Jurkat, Clone E6-1 (cell line): Measurements from ENCODE around the gene PTPN4.
"Not testable (repeated sequence)": the region's sequence is repeated elsewhere in the genome, so short reads cannot be mapped to it uniquely, and the experiment has no call there.

Experiments
- DNase-seq: peaks from one replicate; pipeline ENCODE4 v3.0.0-alpha.2; 2011; ENCODE audit warnings: low read depth, low spot score
- H3K4me3 ChIP-seq: 2 replicates; pipeline ENCODE4 v1.5.1; 2011; ENCODE audit warnings: mild to moderate bottlenecking, low read length, control low read depth, moderate library complexity

The PTPN4 gene

DNA sequence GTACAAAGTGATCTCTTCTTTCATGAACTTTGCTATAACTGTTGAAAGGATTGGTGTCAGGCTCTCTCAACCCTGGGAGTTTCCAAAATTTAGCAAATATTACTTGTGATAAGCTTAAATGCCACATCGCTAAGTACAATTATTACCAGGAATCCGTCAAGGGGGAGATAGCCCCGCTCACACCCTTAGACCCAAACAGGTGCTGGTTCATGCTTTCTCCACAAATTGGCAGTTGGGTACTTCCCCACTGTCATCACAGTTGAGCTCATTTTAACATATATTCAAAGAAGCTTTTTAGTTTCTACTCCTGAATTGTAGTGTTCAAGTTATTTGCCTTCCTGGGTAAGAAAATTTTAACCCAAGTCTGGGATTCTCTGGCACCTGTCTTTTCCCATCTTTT lies 223.4 kb downstream of the PTPN4 start:
- H3K4me3 ChIP-seq: no peak overlapping the region
- no peak for DNase-seq

DNA sequence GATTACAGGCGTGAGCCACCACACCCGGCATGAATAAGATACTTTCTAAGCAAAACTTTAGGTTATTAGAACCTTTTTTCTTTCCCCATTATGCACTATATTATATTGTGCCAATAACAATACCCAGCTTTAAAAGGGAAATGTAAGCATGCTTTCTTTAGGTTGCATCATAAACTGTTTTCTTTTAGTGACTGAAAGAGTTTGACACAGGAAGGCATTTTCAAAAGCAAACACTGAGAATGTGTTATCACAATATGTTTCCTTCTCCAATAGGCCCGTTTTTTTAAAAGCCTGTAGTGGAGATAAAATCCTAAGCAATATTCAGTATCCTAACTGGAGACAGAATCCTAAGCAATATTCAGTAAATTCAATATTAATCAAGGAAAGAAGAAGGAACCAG lies 236.4 kb downstream of the PTPN4 start:
- no peak overlapping the region for H3K4me3 ChIP-seq
- no peak for DNase-seq

DNA sequence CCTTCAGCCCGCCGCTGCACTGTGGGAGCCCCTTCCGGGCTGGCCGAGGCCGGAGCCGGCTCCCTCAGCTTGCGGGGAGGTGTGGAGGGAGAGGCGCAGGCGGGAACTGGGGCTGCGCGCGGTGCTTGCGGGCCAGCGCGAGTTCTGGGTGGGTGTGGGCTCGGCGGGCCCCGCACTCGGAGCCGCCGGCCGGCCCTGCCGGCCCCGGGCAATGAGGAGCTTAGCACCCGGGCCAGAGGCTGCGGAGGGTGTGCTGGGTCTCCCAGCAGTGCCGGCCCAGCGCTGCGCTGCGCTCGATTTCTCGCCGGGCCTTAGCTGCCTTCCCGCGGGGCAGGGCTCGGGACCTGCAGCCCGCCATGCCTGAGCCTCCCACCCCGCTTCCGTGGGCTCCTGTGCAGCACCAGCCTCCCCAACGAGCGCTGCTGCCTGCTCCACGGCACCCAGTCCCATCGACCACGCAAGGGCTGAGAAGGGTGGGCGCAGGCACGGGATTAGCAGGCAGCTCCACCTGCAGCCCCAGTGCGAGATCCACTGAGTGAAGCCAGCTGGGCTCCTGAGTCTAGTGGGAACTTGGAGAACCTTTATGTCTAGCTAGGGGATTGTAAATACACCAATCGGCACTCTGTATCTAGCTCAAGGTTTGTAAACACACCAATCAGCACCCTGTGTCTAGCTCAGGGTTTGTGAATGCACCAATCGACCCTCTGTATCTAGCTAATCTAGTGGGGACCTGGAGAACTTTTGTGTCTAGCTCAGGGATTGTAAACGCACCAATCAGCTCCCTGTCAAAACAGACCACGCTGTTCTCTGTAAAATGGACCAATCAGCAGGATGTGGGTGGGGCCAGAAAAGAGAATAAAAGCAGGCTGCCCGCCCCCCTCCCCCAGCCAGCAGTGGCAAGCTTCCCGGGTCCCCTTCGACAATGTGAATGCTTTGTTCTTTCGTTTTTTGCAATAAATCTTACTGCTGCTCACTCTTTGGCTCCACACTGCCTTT lies 237.5 kb downstream of the PTPN4 start:
- DNase-seq, H3K4me3 ChIP-seq: not testable (repeated sequence)

DNA sequence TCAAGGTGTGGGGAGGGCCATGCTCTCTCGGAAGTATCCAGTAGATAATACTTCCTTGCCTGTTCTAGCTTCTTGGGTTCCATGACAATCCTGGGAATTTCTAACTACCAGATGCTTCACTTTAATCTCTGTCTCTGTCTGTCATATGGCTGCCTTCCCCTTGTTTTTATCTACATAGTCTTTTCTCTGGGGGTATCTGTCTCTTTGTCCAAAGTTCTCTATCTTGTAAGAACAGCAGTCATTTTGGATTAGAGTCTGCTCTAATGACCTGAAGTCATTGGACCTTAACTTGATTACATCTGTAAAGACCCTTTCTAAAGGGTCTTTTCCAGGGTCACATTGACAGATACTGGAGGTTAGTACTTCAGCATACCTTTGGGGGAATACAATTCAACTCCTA lies 241.7 kb downstream of the PTPN4 start:
- DNase-seq: no peak
- no peak overlapping the region for H3K4me3 ChIP-seq

DNA sequence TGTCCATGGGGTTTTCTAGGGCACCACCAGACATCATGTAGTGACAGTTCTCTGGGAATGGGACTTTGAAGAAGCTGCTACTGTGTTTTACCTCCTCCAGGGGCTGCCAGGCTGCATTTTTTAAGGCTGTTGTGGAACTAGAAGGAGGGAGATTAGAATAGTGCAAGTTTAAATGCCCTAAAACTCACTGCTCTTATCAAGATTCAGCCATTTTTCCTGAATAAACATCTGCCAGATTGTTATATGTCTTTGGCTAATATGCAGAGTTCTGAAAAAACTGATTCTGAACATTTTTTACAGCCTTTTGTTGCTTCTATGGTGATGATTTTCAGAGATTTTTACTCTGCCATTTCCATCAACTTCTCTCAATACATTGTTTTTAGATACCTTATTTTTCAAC lies 244.5 kb downstream of the PTPN4 start:
- no peak for DNase-seq
- H3K4me3 ChIP-seq: no peak overlapping the region

- DNase-seq: no peak
- H3K4me3 ChIP-seq: no peak overlapping the region
Observed at GRCh38 chr2:120005834-120006521, 246.3 kb downstream of the PTPN4 start.

- no peak overlapping the region for H3K4me3 ChIP-seq
- DNase-seq: no peak
Observed at GRCh38 chr2:120007851-120008250, 248.1 kb downstream of the PTPN4 start.

- peak overlapping the region; percentile 69 for H3K4me3 ChIP-seq
Observed at GRCh38 chr2:120012363-120012762, 252.6 kb downstream of the PTPN4 start.

DNA sequence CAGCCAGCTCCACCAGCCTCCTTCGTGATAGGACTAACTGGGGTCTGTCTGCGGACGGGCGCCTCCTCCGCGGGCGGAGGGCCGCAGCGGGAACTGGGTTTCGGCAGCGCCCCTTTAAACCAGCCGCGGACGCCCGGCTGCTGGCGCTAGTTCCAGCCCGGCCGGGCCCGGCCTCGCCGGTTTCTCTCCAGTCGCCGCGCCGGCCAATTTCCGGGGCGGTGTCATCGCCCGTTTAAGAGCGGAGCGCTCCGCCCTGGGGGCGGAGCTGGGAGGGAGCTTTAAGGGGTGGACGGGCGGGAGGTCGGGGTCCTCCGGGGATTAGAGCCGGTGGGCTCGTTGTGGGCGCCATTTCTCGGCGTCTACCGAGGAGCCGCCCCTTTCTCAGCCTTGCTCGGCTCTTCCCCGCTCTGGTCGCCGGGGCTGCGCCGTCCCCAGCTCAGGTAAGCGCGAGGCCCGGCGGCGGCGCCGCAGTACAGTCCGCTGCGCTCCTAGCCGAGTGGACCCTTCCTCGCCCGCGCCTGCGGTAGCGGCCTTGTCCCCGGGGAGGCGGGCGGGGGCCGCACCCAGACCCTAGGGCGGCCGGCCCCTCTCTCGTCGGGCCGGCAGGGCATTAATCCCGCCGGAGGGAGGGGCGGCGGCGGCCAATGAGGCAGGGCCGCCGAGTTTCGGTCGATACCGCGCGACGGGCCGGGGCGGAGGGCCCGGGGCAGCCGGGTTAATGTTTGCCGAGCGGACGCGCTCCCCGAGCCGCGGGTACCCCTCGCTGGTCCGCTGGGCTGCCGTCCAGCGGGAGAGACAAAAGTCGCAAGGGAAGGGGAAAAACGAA lies 253.3 kb downstream of the PTPN4 start, which contains the start of gene EPB41L5:
Gene EPB41L5 (plus strand): TSS at position 307 of the 826 bp plus-strand sequence. CDS start 6,008 bp downstream, outside the sequence.
- DNase-seq: peak; percentile 78
- H3K4me3 ChIP-seq: peak within 1 kb of the TSS; percentile 69

More at GRCh38 chr2:120012363-120012762, 252.6 kb downstream of the PTPN4 start:
- no peak for DNase-seq

- DNase-seq: no peak
- H3K4me3 ChIP-seq: peak overlapping the region; percentile 69
Observed at GRCh38 chr2:120013597-120014223, 254.0 kb downstream of the PTPN4 start.

DNA sequence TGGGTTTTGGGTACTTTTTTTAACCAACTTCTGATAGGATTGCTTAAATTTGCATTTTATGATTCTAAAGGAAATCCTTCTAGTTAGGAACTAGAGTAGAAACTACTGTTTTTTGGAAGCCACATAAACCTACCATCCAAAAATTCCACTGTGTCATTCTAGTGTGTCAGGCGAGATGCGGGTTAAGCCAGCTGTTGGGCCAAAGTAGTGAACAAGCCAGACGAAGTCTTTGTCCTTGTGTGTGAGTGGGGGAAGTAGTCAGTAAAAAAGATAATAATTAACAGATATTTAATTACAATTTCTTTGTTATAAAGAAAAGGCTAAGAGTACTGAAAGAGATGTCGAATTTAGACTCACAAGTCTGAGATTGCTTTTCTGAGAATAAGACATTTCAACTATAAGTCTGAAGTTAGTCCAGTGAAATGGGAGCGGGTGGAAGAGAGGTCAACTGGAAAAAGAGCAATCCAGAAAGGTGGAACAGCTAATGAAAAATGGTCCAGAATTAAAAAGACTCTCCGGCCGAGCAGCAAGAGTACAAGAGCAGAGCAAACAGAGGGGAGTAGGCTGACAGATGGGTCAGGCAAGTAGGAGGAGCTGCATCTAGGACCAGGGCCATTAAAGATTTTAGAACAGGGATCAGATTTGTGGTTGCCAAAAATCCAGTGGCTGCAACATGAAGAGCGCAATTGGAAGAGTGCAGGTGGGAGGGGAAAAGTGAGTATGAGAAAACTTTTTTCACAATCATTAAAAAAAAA lies 254.7 kb downstream of the PTPN4 start:
- no peak overlapping the region for H3K4me3 ChIP-seq
- no peak for DNase-seq

- H3K4me3 ChIP-seq: no peak overlapping the region
- DNase-seq: no peak
Observed at GRCh38 chr2:120016800-120017199, 257.1 kb downstream of the PTPN4 start.

DNA sequence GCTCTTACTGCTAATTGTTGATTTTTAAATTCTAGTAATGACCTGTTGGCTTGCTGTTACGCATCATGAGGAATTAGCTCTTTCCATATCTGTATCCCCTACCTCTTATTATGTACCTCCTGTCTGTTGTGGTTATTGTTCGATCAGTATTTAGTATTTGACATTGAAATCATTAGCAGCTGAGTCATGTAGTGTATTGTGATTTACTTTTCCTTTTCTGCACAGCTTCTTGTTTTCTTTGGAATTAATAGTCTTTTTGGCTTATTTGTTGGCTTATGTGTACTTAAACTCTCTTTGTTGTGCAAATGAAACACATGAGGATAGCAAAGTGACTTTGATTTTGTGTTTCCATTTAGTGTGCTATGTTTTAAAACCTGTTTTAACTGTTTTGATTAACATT lies 257.5 kb downstream of the PTPN4 start:
- H3K4me3 ChIP-seq: no peak overlapping the region
- no peak for DNase-seq

DNA sequence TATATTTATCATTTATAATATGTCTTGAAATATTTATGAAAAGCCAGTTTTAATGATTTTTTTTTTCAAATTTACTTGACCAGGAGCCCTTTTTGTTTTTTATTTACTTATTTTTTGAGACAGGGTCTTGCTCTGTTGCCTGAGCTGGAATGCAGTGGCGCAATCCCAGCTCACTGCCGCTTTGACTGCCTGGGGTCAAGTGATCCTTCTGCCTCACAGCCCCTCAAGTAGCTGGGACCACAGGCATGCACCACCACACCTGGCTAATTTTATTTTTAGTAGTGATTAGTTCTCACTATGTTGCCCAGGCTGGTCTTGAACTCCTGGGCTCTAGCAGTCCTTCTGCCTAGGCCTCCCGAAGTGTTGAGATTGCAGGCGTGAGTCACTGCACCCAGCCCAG lies 258.8 kb downstream of the PTPN4 start:
- DNase-seq: no peak
- H3K4me3 ChIP-seq: no peak overlapping the region

DNA sequence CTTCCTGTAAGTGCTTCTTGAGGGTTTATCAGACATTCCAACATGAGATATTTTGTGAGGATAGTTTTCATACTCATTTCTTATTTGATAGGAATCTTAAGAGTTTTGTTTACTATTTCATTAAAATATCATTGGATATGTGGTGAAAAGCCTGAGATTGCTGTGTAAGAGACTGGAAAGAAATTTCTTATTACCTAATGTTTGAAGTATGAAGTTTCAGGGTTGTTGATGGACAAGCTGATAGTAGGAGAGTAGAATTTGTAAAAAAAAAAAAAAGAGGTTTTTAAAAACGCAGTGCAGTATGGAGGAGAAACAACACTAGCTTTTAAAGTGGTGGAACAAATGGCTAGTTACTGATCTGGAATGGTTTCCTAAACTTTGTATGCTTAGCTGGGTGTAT lies 260.8 kb downstream of the PTPN4 start:
- no peak for DNase-seq
- H3K4me3 ChIP-seq: no peak overlapping the region

DNA sequence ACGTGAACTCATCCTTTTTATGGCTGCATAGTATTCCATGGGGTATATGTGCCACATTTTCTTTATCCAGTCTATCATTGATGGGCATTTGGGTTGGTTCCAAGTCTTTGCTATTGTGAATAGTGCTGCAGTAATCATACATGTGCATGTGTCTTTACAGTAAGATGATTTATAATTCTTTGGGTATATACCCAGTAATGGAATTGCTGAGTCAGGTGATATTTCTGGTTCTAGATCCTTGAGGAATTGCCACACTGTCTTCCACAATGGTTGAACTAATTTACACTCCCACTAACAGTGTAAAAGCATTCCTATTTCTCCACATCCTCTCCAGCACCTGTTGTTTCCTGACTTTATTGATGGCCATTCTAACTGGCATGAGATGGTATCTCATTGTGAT lies 262.8 kb downstream of the PTPN4 start:
- H3K4me3 ChIP-seq, DNase-seq: not testable (repeated sequence)

DNA sequence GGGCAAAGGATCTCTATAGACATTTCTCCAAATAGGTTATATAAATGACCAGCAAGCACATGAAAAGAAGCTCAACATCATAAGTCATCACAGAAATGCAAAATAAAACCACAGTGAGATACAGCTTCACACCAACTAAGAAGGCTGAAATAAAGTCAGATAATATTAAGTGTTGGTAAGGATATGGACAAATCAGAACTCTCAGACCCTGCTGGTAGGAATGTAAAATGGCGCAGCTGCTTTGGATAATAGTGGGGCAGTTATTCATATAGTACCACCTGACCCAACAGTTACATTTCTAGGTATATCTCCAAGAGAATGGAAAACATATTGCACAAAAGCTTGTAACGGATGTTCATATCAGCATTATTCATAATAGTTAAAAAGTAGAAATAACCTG lies 267.2 kb downstream of the PTPN4 start:
- no peak for DNase-seq

GRCh38 chr2:120028795-120029194 lies 269.1 kb downstream of the PTPN4 start:
- no peak overlapping the region for H3K4me3 ChIP-seq
- no peak for DNase-seq

More for the DNA sequence above, 267.2 kb downstream of the PTPN4 start:
- no peak overlapping the region for H3K4me3 ChIP-seq
